HepG2 (cell line): ENCODE data around the gene ZNHIT6. TPM values are rescaled to one million over a fixed set of nuclear protein-coding genes. Genes with fewer than 3 reads are reported as not detected.

ENCODE experiments used
- AHR ChIP-seq: IDR thresholded peaks from 2 replicates; pipeline ENCODE4 v1.6.1; 2018; ENCODE audit warnings: missing genetic modification reagents, missing compliant biosample characterization
- AKAP8 ChIP-seq: sonication (generic); formaldehyde crosslinking; IDR thresholded peaks from 2 replicates; pipeline ENCODE4 v1.5.1; 2020; ENCODE audit warnings: mild to moderate bottlenecking, missing genetic modification reagents
- BCL6 ChIP-seq: IDR thresholded peaks from 2 replicates; pipeline ENCODE4 v1.6.1; 2016; ENCODE audit warnings: missing genetic modification reagents, missing compliant biosample characterization
- CCDC6 ChIP-seq: sonication (generic); formaldehyde crosslinking; IDR thresholded peaks from 2 replicates; pipeline ENCODE4 v1.8.1; 2022; ENCODE audit warnings: mild to moderate bottlenecking, missing genetic modification reagents, moderate library complexity
- CHCHD3 ChIP-seq: sonication (generic); formaldehyde crosslinking; IDR thresholded peaks from 2 replicates; pipeline ENCODE4 v1.8.0; 2022; ENCODE audit warnings: mild to moderate bottlenecking, missing genetic modification reagents, moderate library complexity
- GATAD2A ChIP-seq: IDR thresholded peaks from 2 replicates; pipeline ENCODE4 v1.6.1; 2016
- HDAC1 ChIP-seq: sonication (generic); formaldehyde crosslinking; IDR thresholded peaks from 2 replicates; pipeline ENCODE4 v1.5.1; 2020; ENCODE audit warnings: mild to moderate bottlenecking, missing genetic modification reagents
- KAT7 ChIP-seq: IDR thresholded peaks from 2 replicates; pipeline ENCODE4 v1.6.1; 2018; ENCODE audit warnings: borderline replicate concordance, missing compliant biosample characterization
- NFYB ChIP-seq: sonication (generic); formaldehyde crosslinking; IDR thresholded peaks from 2 replicates; pipeline ENCODE4 v1.4.0; 2020; ENCODE audit warnings: missing genetic modification reagents
- NONO ChIP-seq, 2 experiments: fragments of 450-650 bp in 1 of 2; sonication (generic) in 1 of 2; formaldehyde crosslinking in 1 of 2; IDR thresholded peaks in 1 of 2; conservative IDR thresholded peaks in 1 of 2; 2 replicates each; pipeline versions ENCODE4 v1.6.1 to v1.8.0; 2017 to 2022; ENCODE audit warnings: mild to moderate bottlenecking in 1 of 2, missing genetic modification reagents in 1 of 2, moderate library complexity in 1 of 2
- POLR2A ChIP-seq, 2 experiments: IDR thresholded peaks; 2 replicates each; pipeline ENCODE4 v1.6.1; 2011; ENCODE audit warnings: low read depth in 2 of 2, low read length in 2 of 2, mild to moderate bottlenecking in 1 of 2, moderate library complexity in 1 of 2; ENCODE audit not compliant: insufficient read depth in 1 of 2
- POLR2G ChIP-seq: fragments of 200-400 bp; formaldehyde crosslinking; IDR thresholded peaks from 2 replicates; pipeline ENCODE4 v1.6.1; 2018; ENCODE audit warnings: mild to moderate bottlenecking, low read depth, low read length, moderate library complexity
- RARA ChIP-seq: IDR thresholded peaks from 2 replicates; pipeline ENCODE4 v1.6.1; 2016; ENCODE audit warnings: missing genetic modification reagents, missing compliant biosample characterization
- RXRA ChIP-seq: sonication (generic); formaldehyde crosslinking; IDR thresholded peaks from 2 replicates; pipeline ENCODE4 v1.5.1; 2020; ENCODE audit warnings: missing genetic modification reagents
- TBL1XR1 ChIP-seq: fragments of 150-350 bp; IDR thresholded peaks from 2 replicates; pipeline ENCODE4 v1.6.1; 2014; ENCODE audit warnings: borderline replicate concordance, low read length; ENCODE audit not compliant: partially characterized antibody
- ZFAT ChIP-seq: sonication (generic); formaldehyde crosslinking; conservative IDR thresholded peaks from 2 replicates; pipeline ENCODE4 v1.8.1; 2023; ENCODE audit warnings: missing genetic modification reagents, inconsistent platforms
- ZFP1 ChIP-seq: IDR thresholded peaks from 2 replicates; pipeline ENCODE4 v1.6.1; 2016
- ZNF33B ChIP-seq: sonication (generic); formaldehyde crosslinking; IDR thresholded peaks from 2 replicates; pipeline ENCODE4 v1.5.1; 2020; ENCODE audit warnings: mild to moderate bottlenecking, missing genetic modification reagents
- ZNF615 ChIP-seq: sonication (generic); formaldehyde crosslinking; IDR thresholded peaks from 2 replicates; pipeline ENCODE4 v1.5.0; 2020; ENCODE audit warnings: mild to moderate bottlenecking, missing genetic modification reagents, borderline replicate concordance
- ZNF670 ChIP-seq: sonication (generic); formaldehyde crosslinking; IDR thresholded peaks from 2 replicates; pipeline ENCODE4 v1.8.0; 2022; ENCODE audit warnings: mild to moderate bottlenecking, missing genetic modification reagents, borderline replicate concordance
- ZNF761 ChIP-seq: sonication (generic); formaldehyde crosslinking; conservative IDR thresholded peaks from 2 replicates; pipeline ENCODE4 v1.4.0; 2020; ENCODE audit warnings: mild to moderate bottlenecking, missing genetic modification reagents
- ZNF841 ChIP-seq: sonication (generic); formaldehyde crosslinking; IDR thresholded peaks from 2 replicates; pipeline ENCODE4 v1.8.1; 2023; ENCODE audit warnings: missing genetic modification reagents, borderline replicate concordance
- polyA plus RNA-seq, 8 experiments: library from polyadenylated mRNA; depleted of rRNA in 3 of 8; stranded (reverse) in 7 of 8; unstranded in 1 of 8; fragments of >200 nt; fragmentation: Illumina TruSeq in 4 of 8; extraction: Trizol in 4 of 8; gene quantifications; 2 replicates each; pipeline versions ENCODE4 v1.2.1 to v1.2.3, GENCODE V29; 2011 to 2016; ENCODE audit warnings: low read depth in 4 of 8, missing spikeins in 1 of 8, mixed read lengths in 1 of 8; ENCODE audit not compliant: insufficient read depth in 1 of 8
- total RNA-seq, 5 experiments: library from RNA; depleted of rRNA; stranded (reverse); fragments of >200 nt; fragmentation: Illumina TruSeq; extraction: Trizol; gene quantifications; 2 replicates each; pipeline ENCODE4 v1.2.3, GENCODE V29; 2016; ENCODE audit warnings: low read depth in 1 of 5
- TF ChIP-seq, protein P1 (sequence below): fragments of 450-650 bp; IDR thresholded peaks from 2 replicates; pipeline ENCODE4 v1.6.1; 2017; ENCODE audit warnings: mild to moderate bottlenecking
- TF ChIP-seq, protein P2 (sequence below): sonication (generic); formaldehyde crosslinking; IDR thresholded peaks from 2 replicates; pipeline ENCODE4 v1.4.0; 2020; ENCODE audit warnings: missing genetic modification reagents, borderline replicate concordance
- TF ChIP-seq, protein P3 (sequence below): sonication (generic); formaldehyde crosslinking; IDR thresholded peaks from 2 replicates; pipeline ENCODE4 v1.4.0; 2020; ENCODE audit warnings: missing genetic modification reagents

ZNHIT6 gene
- total and polyA plus RNA-seq, 2 of the 13 experiments (the other 11 are each of a cell fraction or from before 2014, with no cell fraction given), result 6.0 to 15.2 TPM

DNA sequence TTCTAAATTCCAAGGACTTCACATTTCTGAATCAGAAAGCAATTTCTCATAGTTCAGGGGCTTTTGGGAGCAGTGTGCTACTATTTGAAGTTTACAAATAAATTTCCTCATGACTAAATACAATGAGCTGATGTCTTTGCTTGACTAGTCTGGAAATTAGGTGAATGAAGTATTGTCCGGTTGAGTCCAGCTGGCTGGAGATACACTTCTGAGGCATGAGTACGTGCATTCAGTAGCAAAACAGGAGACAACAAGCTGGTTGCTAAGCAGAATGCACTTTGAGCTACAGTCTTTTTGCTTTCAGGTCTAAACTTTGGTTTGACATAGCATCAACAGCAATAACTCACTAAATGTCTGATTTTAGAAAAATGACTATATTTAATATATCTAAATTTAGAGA, 27.1 kb downstream of the ZNHIT6 start (continued):
- TF ChIP-seq ZNF33B (CRISPR knock-in tag), result no peak
- no peak for TF ChIP-seq ZNF841 (CRISPR knock-in tag)
- TF ChIP-seq, protein P1, sequence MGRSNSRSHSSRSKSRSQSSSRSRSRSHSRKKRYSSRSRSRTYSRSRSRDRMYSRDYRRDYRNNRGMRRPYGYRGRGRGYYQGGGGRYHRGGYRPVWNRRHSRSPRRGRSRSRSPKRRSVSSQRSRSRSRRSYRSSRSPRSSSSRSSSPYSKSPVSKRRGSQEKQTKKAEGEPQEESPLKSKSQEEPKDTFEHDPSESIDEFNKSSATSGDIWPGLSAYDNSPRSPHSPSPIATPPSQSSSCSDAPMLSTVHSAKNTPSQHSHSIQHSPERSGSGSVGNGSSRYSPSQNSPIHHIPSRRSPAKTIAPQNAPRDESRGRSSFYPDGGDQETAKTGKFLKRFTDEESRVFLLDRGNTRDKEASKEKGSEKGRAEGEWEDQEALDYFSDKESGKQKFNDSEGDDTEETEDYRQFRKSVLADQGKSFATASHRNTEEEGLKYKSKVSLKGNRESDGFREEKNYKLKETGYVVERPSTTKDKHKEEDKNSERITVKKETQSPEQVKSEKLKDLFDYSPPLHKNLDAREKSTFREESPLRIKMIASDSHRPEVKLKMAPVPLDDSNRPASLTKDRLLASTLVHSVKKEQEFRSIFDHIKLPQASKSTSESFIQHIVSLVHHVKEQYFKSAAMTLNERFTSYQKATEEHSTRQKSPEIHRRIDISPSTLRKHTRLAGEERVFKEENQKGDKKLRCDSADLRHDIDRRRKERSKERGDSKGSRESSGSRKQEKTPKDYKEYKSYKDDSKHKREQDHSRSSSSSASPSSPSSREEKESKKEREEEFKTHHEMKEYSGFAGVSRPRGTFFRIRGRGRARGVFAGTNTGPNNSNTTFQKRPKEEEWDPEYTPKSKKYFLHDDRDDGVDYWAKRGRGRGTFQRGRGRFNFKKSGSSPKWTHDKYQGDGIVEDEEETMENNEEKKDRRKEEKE, result no peak
- no peak for TF ChIP-seq KAT7
- TF ChIP-seq AHR (CRISPR knock-in tag), result no peak
- TF ChIP-seq, protein P2, sequence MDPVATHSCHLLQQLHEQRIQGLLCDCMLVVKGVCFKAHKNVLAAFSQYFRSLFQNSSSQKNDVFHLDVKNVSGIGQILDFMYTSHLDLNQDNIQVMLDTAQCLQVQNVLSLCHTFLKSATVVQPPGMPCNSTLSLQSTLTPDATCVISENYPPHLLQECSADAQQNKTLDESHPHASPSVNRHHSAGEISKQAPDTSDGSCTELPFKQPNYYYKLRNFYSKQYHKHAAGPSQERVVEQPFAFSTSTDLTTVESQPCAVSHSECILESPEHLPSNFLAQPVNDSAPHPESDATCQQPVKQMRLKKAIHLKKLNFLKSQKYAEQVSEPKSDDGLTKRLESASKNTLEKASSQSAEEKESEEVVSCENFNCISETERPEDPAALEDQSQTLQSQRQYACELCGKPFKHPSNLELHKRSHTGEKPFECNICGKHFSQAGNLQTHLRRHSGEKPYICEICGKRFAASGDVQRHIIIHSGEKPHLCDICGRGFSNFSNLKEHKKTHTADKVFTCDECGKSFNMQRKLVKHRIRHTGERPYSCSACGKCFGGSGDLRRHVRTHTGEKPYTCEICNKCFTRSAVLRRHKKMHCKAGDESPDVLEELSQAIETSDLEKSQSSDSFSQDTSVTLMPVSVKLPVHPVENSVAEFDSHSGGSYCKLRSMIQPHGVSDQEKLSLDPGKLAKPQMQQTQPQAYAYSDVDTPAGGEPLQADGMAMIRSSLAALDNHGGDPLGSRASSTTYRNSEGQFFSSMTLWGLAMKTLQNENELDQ (CRISPR knock-in tag), result no peak
- no peak for TF ChIP-seq POLR2A (IDR thresholded peaks at IDR 0.05; ENCODE audit: insufficient read depth in 1 of 2, low read depth in 2 of 2, low read length in 2 of 2)
- TF ChIP-seq RXRA (CRISPR knock-in tag), result no peak
- TF ChIP-seq ZFAT (CRISPR knock-in tag), result no peak
- no peak for TF ChIP-seq ZNF615 (CRISPR knock-in tag)
- TF ChIP-seq RARA (CRISPR knock-in tag), result peak; percentile 36; the same call in 1 of the 2 replicates
- no peak for TF ChIP-seq ZNF761 (CRISPR knock-in tag)
- TF ChIP-seq BCL6 (CRISPR knock-in tag), result peak; percentile 48; the same call in 1 of the 2 replicates
- TF ChIP-seq, protein P3, sequence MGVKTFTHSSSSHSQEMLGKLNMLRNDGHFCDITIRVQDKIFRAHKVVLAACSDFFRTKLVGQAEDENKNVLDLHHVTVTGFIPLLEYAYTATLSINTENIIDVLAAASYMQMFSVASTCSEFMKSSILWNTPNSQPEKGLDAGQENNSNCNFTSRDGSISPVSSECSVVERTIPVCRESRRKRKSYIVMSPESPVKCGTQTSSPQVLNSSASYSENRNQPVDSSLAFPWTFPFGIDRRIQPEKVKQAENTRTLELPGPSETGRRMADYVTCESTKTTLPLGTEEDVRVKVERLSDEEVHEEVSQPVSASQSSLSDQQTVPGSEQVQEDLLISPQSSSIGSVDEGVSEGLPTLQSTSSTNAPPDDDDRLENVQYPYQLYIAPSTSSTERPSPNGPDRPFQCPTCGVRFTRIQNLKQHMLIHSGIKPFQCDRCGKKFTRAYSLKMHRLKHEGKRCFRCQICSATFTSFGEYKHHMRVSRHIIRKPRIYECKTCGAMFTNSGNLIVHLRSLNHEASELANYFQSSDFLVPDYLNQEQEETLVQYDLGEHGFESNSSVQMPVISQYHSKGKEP (CRISPR knock-in tag), result no peak
- TF ChIP-seq TBL1XR1, result peak; percentile 68
- TF ChIP-seq AKAP8 (CRISPR knock-in tag), result no peak
- TF ChIP-seq NONO (IDR thresholded peaks at IDR 0.05), result no peak
- no peak for TF ChIP-seq NONO (CRISPR knock-in tag; conservative IDR thresholded peaks at IDR 0.05)
- TF ChIP-seq GATAD2A (CRISPR knock-in tag), result peak; percentile 47; the same call in 1 of the 2 replicates
- no peak for TF ChIP-seq ZFP1 (CRISPR knock-in tag)
- no peak for TF ChIP-seq NFYB (CRISPR knock-in tag)
- TF ChIP-seq HDAC1, result no peak
- TF ChIP-seq CHCHD3, result no peak
- TF ChIP-seq ZNF670 (CRISPR knock-in tag), result no peak
- no peak for TF ChIP-seq POLR2G
- no peak for TF ChIP-seq CCDC6 (CRISPR knock-in tag)
